Measurements from ENCODE around the gene VARS2. TPM values are rescaled to one million over a fixed set of nuclear protein-coding genes. Genes with fewer than 3 reads are reported as not detected.

Gene VARS2
- total RNA-seq, 1 donor from 2014 or later: 20.0 TPM

- Mint-ChIP-seq H3K4me3 (ENCODE audit: unreplicated experiment) (no peak overlapping the region), H3K36me3 (ENCODE audit: low read depth, unreplicated experiment) (peaks cover 10% of the 10 kb centered on the region), H3K4me1 (ENCODE audit: unreplicated experiment) (peaks cover under 1% of the 10 kb centered on the region), H3K9me3 (ENCODE audit: unreplicated experiment) (no peaks in the 10 kb centered on the region), H3K27me3 (ENCODE audit: unreplicated experiment) (peaks cover 9% of the 10 kb centered on the region), H3K27ac (ENCODE audit: unreplicated experiment) (no peak overlapping the region)
- DNase-seq (ENCODE audit: low spot score): no peak
- TF ChIP-seq CTCF (IDR thresholded peaks at IDR 0.05; ENCODE audit: unreplicated experiment): no peak
Measured at GRCh38 chr6:30947231-30947630, 33.2 kb downstream of the VARS2 start.

DNA sequence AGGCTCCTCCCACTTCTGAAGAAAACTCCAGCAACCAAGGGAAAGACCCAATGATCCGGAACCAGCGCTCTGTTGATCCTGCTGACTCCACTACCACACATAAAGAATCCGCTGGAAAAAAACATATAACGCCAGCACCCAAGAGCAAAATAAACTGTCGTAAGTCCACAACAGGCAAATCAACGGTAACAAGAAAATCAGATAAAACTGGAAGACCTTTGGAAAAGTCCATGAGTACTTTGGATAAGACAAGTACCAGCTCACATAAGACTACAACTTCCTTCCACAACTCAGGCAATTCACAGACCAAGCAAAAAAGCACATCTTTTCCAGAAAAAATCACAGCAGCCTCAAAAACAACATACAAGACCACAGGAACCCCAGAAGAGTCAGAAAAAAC is 34.8 kb downstream of the VARS2 start:
- Mint-ChIP-seq H3K9me3 (ENCODE audit: unreplicated experiment) (no peaks in the 10 kb centered on the region), H3K27me3 (ENCODE audit: unreplicated experiment) (peaks cover 6% of the 10 kb centered on the region), H3K27ac (ENCODE audit: unreplicated experiment) (no peak overlapping the region), H3K4me3 (ENCODE audit: unreplicated experiment) (no peak overlapping the region), H3K4me1 (ENCODE audit: unreplicated experiment) (peaks cover 10% of the 10 kb centered on the region), H3K36me3 (ENCODE audit: low read depth, unreplicated experiment) (peaks cover 10% of the 10 kb centered on the region)
- DNase-seq (ENCODE audit: low spot score): no peak
- TF ChIP-seq CTCF (IDR thresholded peaks at IDR 0.05; ENCODE audit: unreplicated experiment): no peak

- DNase-seq (ENCODE audit: low spot score): no peak
- Mint-ChIP-seq H3K4me3 (ENCODE audit: unreplicated experiment) (no peak overlapping the region), H3K27ac (ENCODE audit: unreplicated experiment) (no peak overlapping the region), H3K27me3 (ENCODE audit: unreplicated experiment) (peaks cover 6% of the 10 kb centered on the region), H3K9me3 (ENCODE audit: unreplicated experiment) (no peaks in the 10 kb centered on the region), H3K36me3 (ENCODE audit: low read depth, unreplicated experiment) (peaks cover 10% of the 10 kb centered on the region), H3K4me1 (ENCODE audit: unreplicated experiment) (peaks cover 24% of the 10 kb centered on the region)
- no peak for TF ChIP-seq CTCF (IDR thresholded peaks at IDR 0.05; ENCODE audit: unreplicated experiment)
Measured at GRCh38 chr6:30951907-30952469, 38.0 kb downstream of the VARS2 start.

DNA sequence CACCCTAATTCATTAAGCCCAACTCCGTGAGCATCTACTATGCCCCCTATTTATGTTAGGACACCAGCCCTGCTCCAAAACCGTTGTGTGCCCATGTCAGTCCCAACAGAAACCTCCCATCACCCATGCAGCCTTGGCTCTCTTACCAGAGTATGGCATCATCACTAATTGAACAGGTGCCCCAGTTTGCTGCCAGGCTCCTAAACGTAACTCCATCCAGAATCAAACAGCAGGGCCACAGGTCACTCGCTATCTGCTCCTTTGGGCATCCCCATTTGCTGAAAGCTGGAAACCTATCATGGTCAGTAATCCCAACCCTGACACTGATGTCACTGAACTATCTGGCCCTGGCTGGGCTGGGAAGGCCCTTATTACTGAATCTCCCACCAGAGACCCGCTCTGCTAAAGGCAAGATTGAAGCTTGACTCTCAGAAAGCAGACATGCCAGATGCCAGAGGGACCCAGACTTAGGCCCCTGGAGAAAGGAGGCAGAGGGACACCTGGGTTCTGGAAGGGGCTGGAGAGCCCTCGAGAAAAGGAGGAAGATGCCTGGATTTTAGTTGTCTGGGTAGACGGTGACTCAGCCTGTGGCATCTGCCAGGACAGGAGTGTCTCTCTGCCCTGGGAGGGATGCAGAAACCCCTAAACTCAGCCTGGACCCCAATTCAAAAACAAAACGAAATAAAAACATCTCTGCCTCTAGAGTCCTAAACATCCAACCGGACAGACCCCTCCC is 40.8 kb downstream of the VARS2 start:
- peaks cover 43% of the 10 kb centered on the region for H3K4me1 Mint-ChIP-seq (ENCODE audit: unreplicated experiment)
- DNase-seq (ENCODE audit: low spot score): no peak
- no peak overlapping the region for H3K4me3 Mint-ChIP-seq (ENCODE audit: unreplicated experiment)
- TF ChIP-seq CTCF (IDR thresholded peaks at IDR 0.05; ENCODE audit: unreplicated experiment): no peak
- no peaks in the 10 kb centered on the region for H3K9me3 Mint-ChIP-seq (ENCODE audit: unreplicated experiment)
- peaks cover 7% of the 10 kb centered on the region for H3K27me3 Mint-ChIP-seq (ENCODE audit: unreplicated experiment)
- H3K27ac Mint-ChIP-seq (ENCODE audit: unreplicated experiment): no peak overlapping the region
- H3K36me3 Mint-ChIP-seq (ENCODE audit: low read depth, unreplicated experiment): peaks cover 6% of the 10 kb centered on the region

DNA sequence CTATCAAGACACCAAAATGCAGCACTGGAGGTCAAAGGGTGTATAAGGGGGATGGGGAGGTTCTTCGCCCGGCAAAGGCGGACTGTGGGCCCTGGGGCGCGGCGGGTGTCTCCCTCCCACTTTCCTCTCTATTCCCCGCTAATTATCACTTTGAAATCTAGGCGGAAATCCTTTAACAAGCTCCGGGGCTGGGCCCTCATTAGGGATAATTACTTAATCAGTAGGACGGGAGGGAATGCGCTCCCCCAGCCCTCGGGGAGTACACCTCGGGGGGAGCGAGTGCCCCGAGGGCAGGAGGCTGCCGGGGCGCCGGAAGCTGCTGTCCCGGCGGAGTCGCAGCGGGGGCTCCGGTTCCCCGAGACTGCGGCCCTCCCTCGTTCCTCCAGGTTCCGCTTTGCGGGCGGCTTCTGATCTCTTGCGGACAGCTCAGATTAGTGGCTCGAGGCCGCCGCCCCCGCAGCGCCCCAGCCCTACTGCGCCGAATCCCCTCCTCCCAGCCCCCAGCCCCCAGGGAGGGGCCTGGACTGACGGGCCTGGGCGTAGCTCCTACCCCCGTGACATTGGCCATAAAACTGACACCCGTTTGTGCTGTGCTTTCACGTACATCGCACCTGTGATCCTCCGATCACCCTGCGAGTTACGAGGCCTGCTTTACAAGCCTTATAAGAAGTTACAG is 41.5 kb downstream of the VARS2 start:
- H3K27me3 Mint-ChIP-seq (ENCODE audit: unreplicated experiment): peaks cover 5% of the 10 kb centered on the region
- H3K4me1 Mint-ChIP-seq (ENCODE audit: unreplicated experiment): peaks cover 43% of the 10 kb centered on the region
- H3K4me3 Mint-ChIP-seq (ENCODE audit: unreplicated experiment): no peak overlapping the region
- H3K36me3 Mint-ChIP-seq (ENCODE audit: low read depth, unreplicated experiment): no peaks in the 10 kb centered on the region
- H3K9me3 Mint-ChIP-seq (ENCODE audit: unreplicated experiment): no peaks in the 10 kb centered on the region
- peak; percentile 19 for DNase-seq (ENCODE audit: low spot score)
- no peak overlapping the region for H3K27ac Mint-ChIP-seq (ENCODE audit: unreplicated experiment)
- TF ChIP-seq CTCF (IDR thresholded peaks at IDR 0.05; ENCODE audit: unreplicated experiment): no peak
